T-helper 22 cell (primary cell): Measurements from ENCODE around the gene EIPR1.

ENCODE experiments used
- DNase-seq: peaks from one replicate; pipeline ENCODE4 v3.0.0-alpha.2; 2020; ENCODE audit warnings: low read depth

EIPR1 gene

GRCh38 chr2:3246928-3247714, 130.5 kb downstream of the EIPR1 start:
- DNase-seq = no peak

DNA sequence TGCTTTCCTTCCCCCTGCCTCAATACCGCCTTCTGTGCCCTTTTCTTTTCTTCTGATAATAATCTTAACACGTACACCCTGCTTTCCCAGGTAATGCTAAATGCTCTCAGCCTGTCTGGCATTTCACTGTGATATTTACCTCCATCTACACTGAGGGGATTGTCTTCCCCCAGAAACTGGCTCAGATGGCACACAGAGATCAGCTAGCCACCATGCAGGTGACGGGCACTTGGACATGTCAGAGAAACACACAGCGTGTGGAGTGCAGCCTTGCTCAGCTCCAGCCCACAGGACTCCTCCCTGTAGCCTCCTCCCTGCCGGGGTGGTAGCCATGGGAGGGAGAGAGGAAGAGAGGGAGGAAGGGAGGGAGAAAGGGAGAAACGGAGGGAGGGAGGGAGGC, 131.2 kb downstream of the EIPR1 start:
- DNase-seq = no peak

- DNase-seq = no peak
Observed at GRCh38 chr2:3244486-3244885, 133.1 kb downstream of the EIPR1 start.

- no peak for DNase-seq
Observed at GRCh38 chr2:3243804-3244203, 133.8 kb downstream of the EIPR1 start.

DNA sequence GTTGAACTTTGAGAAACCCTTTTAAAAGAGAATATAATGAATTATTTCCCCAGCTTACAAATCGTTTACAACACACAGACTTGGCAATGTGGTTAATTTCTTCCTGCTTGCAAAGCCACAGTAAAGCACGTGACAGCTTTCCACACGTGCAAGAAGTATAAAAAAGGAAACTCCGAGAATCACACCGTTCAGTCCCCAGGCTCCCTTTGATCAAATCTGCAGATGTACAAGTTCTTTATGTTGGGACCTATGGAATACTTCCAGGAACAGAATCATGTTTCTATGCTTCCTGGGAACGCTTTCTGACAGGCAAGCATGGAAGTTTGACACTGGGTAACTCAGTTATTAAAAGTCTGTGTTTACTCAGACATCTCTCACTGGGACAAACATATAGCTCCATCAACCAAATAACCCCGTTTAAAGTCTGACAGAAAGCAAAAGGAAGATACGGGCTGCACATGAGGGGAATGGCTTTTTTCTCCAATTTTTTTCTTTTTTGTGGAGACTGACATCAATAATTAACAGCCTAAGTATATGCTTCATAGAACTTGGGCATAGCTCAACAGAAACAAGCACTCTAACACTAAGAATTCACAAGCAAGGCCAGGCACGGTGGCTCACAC, 134.8 kb downstream of the EIPR1 start:
- peak; percentile 29 for DNase-seq

DNA sequence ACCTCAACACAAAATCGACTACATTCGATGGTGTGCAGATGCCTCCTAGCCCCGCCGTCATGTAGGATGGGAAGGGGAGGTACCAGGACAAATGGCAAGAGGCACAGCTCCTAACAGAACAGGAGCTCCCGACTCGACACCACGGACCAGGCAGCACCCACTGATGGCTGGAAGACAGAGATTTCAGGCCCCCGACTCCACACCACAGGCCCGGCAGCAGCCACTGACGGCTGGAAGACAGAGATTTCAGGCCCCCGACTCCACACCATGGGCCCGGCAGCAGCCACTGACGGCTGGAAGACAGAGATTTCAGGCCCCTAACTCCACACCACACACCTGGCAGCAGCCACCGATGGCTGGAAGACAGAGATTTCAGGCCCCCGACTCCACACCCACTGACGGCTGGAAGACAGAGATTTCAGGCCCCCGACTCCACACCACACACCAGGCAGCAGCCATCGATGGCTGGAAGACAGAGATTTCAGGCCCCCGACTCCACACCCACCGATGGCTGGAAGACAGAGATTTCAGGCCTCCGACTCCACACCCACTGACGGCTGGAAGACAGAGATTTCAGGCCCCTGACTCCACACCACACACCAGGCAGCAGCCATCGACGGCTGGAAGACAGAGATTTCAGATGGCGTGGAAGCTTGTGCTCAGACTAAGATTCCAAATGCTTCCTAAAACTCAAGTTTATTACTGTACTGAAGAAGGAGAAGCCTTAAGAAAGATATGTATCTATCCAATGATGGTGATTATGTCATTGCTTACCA, 135.5 kb downstream of the EIPR1 start:
- DNase-seq = no peak

- DNase-seq = no peak
Observed at GRCh38 chr2:3238951-3239841, 138.4 kb downstream of the EIPR1 start.

DNA sequence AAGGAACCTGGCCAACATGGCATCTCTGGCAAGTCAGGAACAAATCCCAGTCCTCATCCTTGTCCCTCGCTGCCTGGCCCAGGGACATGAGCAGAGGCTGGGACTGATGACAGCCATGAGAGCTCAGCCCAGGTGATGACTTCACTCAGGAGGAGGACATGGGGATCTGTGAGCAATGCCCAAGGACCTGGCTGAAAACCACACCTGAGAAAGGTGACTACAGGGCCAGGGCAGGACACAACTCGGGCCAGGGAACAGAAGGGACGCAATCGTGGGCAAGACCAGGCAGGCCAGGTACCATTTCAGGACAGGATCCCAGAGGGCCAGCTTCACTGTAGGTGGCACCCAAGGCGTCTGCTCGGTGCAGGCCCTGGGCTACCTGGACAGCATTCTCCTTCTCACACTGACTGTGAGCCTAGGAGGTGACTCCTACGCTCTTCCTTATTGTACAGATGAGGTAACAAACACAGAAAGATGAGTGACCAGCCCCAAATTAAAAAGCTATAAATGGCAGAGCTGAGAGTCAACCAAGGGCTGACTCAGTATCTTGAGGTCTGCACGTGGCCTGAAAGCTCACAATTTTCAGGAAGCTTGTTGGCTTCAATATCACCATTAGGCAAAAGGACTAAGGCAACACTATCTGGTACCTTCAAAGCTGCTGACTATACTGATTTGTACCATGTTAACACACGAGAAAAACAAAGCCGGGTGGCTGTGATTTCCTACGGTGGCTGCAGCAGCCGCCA, 141.1 kb downstream of the EIPR1 start:
- no peak for DNase-seq

GRCh38 chr2:3233877-3234276, 143.7 kb downstream of the EIPR1 start:
- DNase-seq = no peak

- no peak for DNase-seq
Observed at GRCh38 chr2:3229221-3229620, 148.4 kb downstream of the EIPR1 start.

GRCh38 chr2:3224681-3225080, 152.9 kb downstream of the EIPR1 start:
- DNase-seq = no peak

DNA sequence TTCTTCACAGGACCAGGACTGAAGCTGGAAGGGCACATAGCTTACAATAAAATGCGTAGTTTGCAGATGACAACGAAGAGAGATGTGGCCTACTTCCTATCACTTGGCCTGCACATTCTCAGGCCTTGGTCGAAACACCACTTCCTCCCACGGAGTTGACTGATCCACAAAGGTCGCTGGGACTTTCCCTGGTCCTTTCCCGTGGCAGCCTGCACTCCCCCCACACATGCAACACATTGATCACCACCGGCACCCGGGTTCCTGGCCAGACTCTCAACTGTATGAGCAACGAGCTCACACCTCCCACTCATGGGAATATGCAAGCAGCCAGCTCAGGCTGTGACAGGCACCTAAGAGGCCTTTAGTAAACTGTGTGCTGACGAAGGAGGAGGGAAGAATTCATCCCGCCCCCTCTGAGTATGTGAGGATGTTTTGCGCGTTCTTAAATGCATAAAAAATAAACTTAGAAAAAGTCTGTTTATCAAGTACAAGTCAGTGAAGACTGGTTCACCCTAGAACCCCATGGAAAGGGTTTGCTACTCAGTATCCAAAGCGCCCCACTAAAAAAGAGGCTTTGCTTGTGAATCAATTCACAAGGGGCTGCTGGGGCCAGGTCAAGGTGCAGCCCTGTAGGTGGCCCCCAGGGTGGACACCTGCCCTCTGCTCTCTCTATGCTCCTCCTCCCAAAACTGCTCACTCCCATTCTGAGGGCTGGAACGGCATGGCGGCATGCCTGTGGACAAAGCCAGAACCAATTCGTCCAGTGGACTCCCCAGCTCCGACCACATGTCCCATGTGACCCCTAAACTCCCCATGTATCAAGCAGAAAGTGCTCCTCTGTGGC, 154.3 kb downstream of the EIPR1 start:
- DNase-seq = peak; percentile 69

GRCh38 chr2:3222636-3223035, 155.0 kb downstream of the EIPR1 start:
- DNase-seq = peak; percentile 59

GRCh38 chr2:3219536-3219935, 158.1 kb downstream of the EIPR1 start:
- no peak for DNase-seq

DNA sequence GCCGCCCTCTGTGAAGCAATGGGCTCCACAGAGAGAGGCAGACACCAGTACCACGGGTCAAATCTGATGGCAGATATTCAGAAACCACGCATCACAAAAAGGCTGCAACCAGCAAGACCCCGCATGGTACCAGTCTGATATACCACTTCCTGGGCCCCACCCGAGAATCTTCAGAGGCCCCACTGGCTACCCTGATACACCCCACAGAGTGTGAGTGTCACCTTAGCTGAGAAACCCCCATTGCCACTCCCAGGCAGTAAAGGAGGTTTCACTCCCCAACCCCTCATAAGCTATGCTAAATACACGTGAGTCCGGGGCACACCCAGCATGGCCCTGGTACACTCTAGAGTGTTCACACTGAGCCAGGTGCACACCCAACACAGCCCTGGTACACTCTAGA, 160.0 kb downstream of the EIPR1 start:
- DNase-seq = no peak

GRCh38 chr2:3216841-3217495, 160.7 kb downstream of the EIPR1 start:
- DNase-seq = no peak

DNA sequence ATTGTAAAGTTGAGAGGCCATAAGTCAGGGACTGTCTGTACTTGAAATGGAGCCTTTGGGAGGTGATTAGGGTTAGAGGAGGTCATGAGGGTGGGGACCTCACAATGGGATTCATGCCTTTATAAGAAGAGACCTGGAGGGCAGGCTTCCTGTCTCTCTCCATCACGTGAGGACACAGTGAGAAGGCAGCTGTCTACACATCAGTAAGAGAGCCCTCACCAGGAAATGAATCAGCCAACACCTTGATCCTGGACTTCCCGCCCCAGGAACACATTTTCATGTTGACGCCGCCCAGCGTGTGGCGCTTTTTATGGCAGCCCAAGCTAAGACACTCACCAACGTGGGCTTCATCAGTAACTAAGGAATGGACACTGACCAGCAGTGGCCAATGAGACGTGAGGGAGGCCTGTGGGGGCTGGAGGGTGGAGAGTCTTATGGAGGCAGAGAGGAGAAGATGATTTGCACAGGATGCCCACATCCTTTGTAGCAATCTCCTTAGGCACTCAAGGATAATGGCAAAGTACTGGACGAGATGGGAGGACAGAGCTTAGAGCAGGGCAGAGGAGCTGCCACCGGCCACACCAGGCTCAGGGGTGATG, 162.7 kb downstream of the EIPR1 start:
- no peak for DNase-seq

DNA sequence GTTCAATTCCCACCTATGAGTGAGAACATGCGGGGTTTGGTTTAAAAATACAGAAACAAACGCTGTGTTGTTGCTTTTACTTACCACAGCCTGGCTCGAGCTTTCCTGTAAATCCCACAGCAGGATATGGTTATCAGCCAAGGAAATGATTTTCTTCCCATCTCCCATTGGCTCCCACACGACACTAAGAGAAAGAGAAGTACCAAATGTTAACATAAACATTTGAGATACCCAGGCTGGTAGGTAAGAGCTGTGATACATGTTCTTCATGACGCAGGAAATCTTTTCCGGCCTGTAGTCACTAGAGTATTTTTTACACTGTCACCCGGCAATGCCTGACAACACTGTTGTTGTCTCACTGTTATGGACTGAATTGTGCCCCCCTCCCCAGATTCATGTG, 163.6 kb downstream of the EIPR1 start:
- DNase-seq = no peak

- DNase-seq = no peak
Observed at GRCh38 chr2:3212984-3213383, 164.6 kb downstream of the EIPR1 start.

- no peak for DNase-seq
Observed at GRCh38 chr2:3212061-3212362, 165.6 kb downstream of the EIPR1 start.
